CD4-positive, alpha-beta T cell (primary cell): ENCODE results near the gene TBP. TPM values are rescaled to one million over a fixed set of nuclear protein-coding genes. Genes with fewer than 3 reads are reported as not detected.

Experiments used
- ATAC-seq: fragments of 200-7000 bp; cut with Tn5 transposase; one replicate; pipeline ENCODE4 v1.10.0; 2022; ENCODE audit warnings: mild to moderate bottlenecking; ENCODE audit not compliant: poor library complexity
- CTCF ChIA-PET: fragments of 350-600 bp; sonication (Branson Sonifier 250); formaldehyde crosslinking; loops from one replicate; lab custom pipeline; 2021; ENCODE audit warnings: antibody characterized with exemption, inconsistent platforms; lab: Charles Lee
- POLR2A ChIA-PET: fragments of 350-600 bp; sonication (Branson Sonifier 250); formaldehyde crosslinking; loops from one replicate; lab custom pipeline; 2021; ENCODE audit warnings: antibody characterized with exemption, inconsistent platforms; lab: Charles Lee
- DNase-seq, 14 experiments: peaks; one replicate each; pipeline ENCODE4 v3.0.0-alpha.2; 2013 to 2020; ENCODE audit warnings: mixed read lengths in 2 of 14
- H3K27ac ChIP-seq, 2 donors: one replicate each; pipeline versions ENCODE4 v1.5.1 to v1.7.0; 2013; ENCODE audit warnings: low read length in 2 of 2, low read depth in 1 of 2, mild to moderate bottlenecking in 1 of 2
- H3K27me3 ChIP-seq, 2 experiments: 1 replicate in 1 of 2; 2 replicates in 1 of 2; pipeline versions ENCODE4 v1.6.1 to v1.7.0; 2013; ENCODE audit warnings: low read length in 2 of 2, control low read depth in 1 of 2, mild to moderate bottlenecking in 1 of 2, moderate library complexity in 1 of 2; ENCODE audit not compliant: insufficient read depth in 2 of 2, control insufficient read depth in 1 of 2
- H3K36me3 ChIP-seq: one replicate; pipeline ENCODE4 v1.6.1; 2013; ENCODE audit warnings: low read length, control low read depth; ENCODE audit not compliant: insufficient read depth
- H3K4me1 ChIP-seq: one replicate; pipeline ENCODE4 v1.6.1; 2013; ENCODE audit warnings: low read length, control low read depth; ENCODE audit not compliant: insufficient read depth
- H3K4me3 ChIP-seq: one replicate; pipeline ENCODE4 v1.5.1; 2013; ENCODE audit warnings: mild to moderate bottlenecking, low read length, moderate library complexity
- H3K9me3 ChIP-seq, 2 experiments: 1 replicate in 1 of 2; 2 replicates in 1 of 2; pipeline versions ENCODE4 v1.6.1 to v1.7.0; 2013; ENCODE audit warnings: low read length in 2 of 2, mild to moderate bottlenecking in 2 of 2, control low read depth in 1 of 2, moderate library complexity in 1 of 2; ENCODE audit not compliant: control insufficient read depth in 1 of 2, insufficient read depth in 1 of 2
- H3K27ac Mint-ChIP-seq: one replicate; pipeline ENCODE4 v1.8.0; 2020; ENCODE audit warnings: mixed read lengths
- H3K27me3 Mint-ChIP-seq: one replicate; pipeline ENCODE4 v1.8.0; 2021; ENCODE audit warnings: mixed read lengths
- H3K36me3 Mint-ChIP-seq: one replicate; pipeline ENCODE4 v1.8.0; 2021; ENCODE audit warnings: low read depth, mixed read lengths
- H3K4me1 Mint-ChIP-seq: one replicate; pipeline ENCODE4 v1.8.0; 2021; ENCODE audit warnings: low read depth, mixed read lengths
- H3K4me3 Mint-ChIP-seq: one replicate; pipeline ENCODE4 v1.8.0; 2020; ENCODE audit warnings: mild to moderate bottlenecking, mixed read lengths
- H3K9me3 Mint-ChIP-seq: one replicate; pipeline ENCODE4 v1.8.0; 2020; ENCODE audit warnings: mixed read lengths
- intact Hi-C, 2 experiments: fragments of 100-400 bp; cut with DNase I in 1 of 2; cut with micrococcal nuclease in 1 of 2; formaldehyde crosslinking; loops; one replicate each; pipeline versions ENCODE4 v1.15.1 to v1.9.0; 2023 to 2025; cut with DNase I, micrococcal nuclease
- total RNA-seq, 174 experiments: library from RNA in 2 of 174; stranded (reverse) in 2 of 174; gene quantifications; one replicate each; pipeline ENCODE4 v1.2.3 and lab custom pipeline; 2021 to 2026
- TF ChIP-seq, protein P1 (sequence below): fragments of 200-600 bp; IDR thresholded peaks from one replicate; pipeline ENCODE4 v1.8.0; 2022; ENCODE audit warnings: antibody characterized with exemption, mild to moderate bottlenecking

The TBP gene
- total RNA-seq, 2 experiments from 2014 or later, result 12.6 to 14.1 TPM

DNA sequence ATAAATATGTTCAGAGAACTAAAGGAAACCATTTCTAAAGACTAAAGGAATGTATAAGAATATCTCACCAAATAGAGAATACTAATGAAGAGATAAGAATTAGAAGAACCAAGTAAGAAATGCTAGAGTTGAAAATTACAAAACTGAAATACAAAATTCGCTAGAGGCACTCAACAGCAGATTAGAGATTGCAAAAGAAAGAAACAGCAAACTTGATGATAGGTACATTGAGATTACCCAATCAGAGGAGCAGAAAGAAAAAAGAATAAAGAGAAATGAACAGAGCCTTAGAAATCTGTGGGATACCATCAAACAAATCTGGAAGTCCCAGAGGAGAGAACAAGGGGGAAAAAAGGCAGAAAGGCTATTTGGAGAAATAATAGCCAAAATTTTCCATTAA, 36.6 kb downstream of the TBP start:
- CTCF ChIA-PET, result no interaction called here
- H3K27me3 Mint-ChIP-seq, result peaks cover 38% of the 10 kb centered on the region

DNA sequence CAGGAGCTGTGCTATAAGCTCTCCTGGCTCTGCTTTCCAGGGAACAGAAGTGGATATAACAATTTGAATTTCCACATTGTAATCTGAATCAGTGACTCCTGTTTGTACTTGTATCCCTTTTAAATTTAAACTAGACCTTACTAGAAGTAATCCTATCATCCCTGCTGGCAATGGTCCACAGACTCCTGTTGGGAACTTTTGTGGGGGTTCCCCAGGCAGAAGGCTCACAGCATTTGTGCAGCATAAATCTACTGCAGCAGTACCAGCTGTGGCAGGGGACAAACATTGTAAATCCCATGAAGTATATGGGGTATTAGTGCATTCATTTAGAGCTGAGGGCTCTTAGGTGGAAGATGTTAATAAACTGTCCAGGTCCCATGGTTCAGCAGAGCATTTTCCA, 42.3 kb downstream of the TBP start:
- H3K36me3 ChIP-seq, result no peaks in the 10 kb centered on the region
- H3K36me3 Mint-ChIP-seq, result no peaks in the 10 kb centered on the region
- peaks cover 44% of the 10 kb centered on the region for H3K27me3 Mint-ChIP-seq
- H3K27ac Mint-ChIP-seq, result no peak overlapping the region
- no peaks in the 10 kb centered on the region for H3K4me1 Mint-ChIP-seq
- H3K9me3 Mint-ChIP-seq, result peaks cover 15% of the 10 kb centered on the region
- ChIA-PET CTCF (no interaction called here), POLR2A (no interaction called here)
- no peak overlapping the region for H3K4me3 Mint-ChIP-seq
- no peak for ATAC-seq
- intact Hi-C loops, result no loop called here
- no peak overlapping the region for H3K4me3 ChIP-seq
- H3K4me1 ChIP-seq, result no peaks in the 10 kb centered on the region
- H3K27me3 ChIP-seq, result peaks cover 3 to 4% of the 10 kb centered on the region in 2 experiments
- TF ChIP-seq, protein P1, sequence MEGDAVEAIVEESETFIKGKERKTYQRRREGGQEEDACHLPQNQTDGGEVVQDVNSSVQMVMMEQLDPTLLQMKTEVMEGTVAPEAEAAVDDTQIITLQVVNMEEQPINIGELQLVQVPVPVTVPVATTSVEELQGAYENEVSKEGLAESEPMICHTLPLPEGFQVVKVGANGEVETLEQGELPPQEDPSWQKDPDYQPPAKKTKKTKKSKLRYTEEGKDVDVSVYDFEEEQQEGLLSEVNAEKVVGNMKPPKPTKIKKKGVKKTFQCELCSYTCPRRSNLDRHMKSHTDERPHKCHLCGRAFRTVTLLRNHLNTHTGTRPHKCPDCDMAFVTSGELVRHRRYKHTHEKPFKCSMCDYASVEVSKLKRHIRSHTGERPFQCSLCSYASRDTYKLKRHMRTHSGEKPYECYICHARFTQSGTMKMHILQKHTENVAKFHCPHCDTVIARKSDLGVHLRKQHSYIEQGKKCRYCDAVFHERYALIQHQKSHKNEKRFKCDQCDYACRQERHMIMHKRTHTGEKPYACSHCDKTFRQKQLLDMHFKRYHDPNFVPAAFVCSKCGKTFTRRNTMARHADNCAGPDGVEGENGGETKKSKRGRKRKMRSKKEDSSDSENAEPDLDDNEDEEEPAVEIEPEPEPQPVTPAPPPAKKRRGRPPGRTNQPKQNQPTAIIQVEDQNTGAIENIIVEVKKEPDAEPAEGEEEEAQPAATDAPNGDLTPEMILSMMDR, result no peak
- H3K27ac ChIP-seq, result no peak overlapping the region
- peaks cover 0 to 17% of the 10 kb centered on the region in 2 experiments for H3K9me3 ChIP-seq
- DNase-seq, result no peak

More for the DNA sequence above, 36.6 kb downstream of the TBP start:
- intact Hi-C loops, result no loop called here
- no peak overlapping the region for H3K4me3 ChIP-seq
- no peak for ATAC-seq
- H3K9me3 ChIP-seq, result peaks cover 4 to 26% of the 10 kb centered on the region in 2 experiments
- peaks cover 4 to 7% of the 10 kb centered on the region in 2 experiments for H3K27me3 ChIP-seq
- peaks cover 19% of the 10 kb centered on the region for H3K9me3 Mint-ChIP-seq
- no peaks in the 10 kb centered on the region for H3K4me1 Mint-ChIP-seq
- no peaks in the 10 kb centered on the region for H3K36me3 ChIP-seq
- H3K36me3 Mint-ChIP-seq, result peaks cover 4% of the 10 kb centered on the region
- TF ChIP-seq, protein P1, result no peak
- no peak for DNase-seq
- H3K27ac ChIP-seq, result no peak overlapping the region
- POLR2A ChIA-PET, result no interaction called here
- no peaks in the 10 kb centered on the region for H3K4me1 ChIP-seq
- H3K27ac Mint-ChIP-seq, result no peak overlapping the region
- H3K4me3 Mint-ChIP-seq, result no peak overlapping the region

DNA sequence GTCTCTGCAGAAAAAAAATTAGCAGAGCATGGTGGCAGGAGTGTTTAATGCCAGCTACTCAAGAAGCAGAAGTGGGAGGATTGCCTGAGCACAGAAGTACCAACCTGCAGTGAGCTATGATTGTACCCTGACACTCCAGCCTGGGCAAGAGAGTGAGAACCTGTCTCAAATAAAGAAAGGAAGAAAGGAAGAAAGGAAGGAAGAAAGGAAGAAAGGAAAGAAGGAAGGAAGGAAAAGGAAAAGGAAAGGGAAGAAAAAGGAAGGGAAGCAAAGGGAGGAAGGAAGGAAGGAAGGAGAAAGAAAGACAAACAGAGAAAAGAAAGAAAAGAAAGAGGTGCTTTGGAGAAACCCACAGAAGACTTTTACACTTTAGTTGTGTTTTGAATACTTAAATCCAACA, 43.1 kb downstream of the TBP start:
- DNase-seq (no peak), ATAC-seq (no peak)
- intact Hi-C loops, result no loop called here
- Mint-ChIP-seq H3K4me3 (no peak overlapping the region), H3K36me3 (no peaks in the 10 kb centered on the region), H3K9me3 (peaks cover 10% of the 10 kb centered on the region), H3K27me3 (peaks cover 41% of the 10 kb centered on the region), H3K4me1 (no peaks in the 10 kb centered on the region), H3K27ac (no peak overlapping the region)
- Histone ChIP-seq H3K36me3 (no peaks in the 10 kb centered on the region), H3K27ac (no peak overlapping the region), H3K4me1 (no peaks in the 10 kb centered on the region), H3K4me3 (no peak overlapping the region), H3K9me3 (peaks cover 0 to 13% of the 10 kb centered on the region in 2 experiments), H3K27me3 (peaks cover 3 to 4% of the 10 kb centered on the region in 2 experiments)
- ChIA-PET POLR2A (no interaction called here), CTCF (no interaction called here)
- TF ChIP-seq, protein P1, result no peak
